ENCODE results near the gene PTPN5.

The PTPN5 gene

GRCh38 chr11:18743900-18744514, 47.6 kb downstream of the PTPN5 start:
- Histone ChIP-seq H3K36me3 (ENCODE audit: control insufficient read depth in 2 of 2, insufficient read depth in 2 of 2, low read length in 2 of 2) (no peaks in the 10 kb centered on the region), H3K4me3 (ENCODE audit: low read length in 2 of 2) (no peak overlapping the region), H3K27ac (ENCODE audit: low read depth in 2 of 2, low read length in 2 of 2) (no peak overlapping the region), H3K9ac (ENCODE audit: low read depth in 1 of 2, low read length in 2 of 2) (no peak overlapping the region), H3K27me3 (ENCODE audit: control insufficient read depth in 2 of 2, insufficient read depth in 2 of 2, low read length in 2 of 2) (no peaks in the 10 kb centered on the region), H3K9me3 (ENCODE audit: control insufficient read depth in 2 of 2, low read length in 2 of 2) (no peaks in the 10 kb centered on the region), H3K4me1 (ENCODE audit: control insufficient read depth in 2 of 2, insufficient read depth in 2 of 2, low read length in 2 of 2) (no peaks in the 10 kb centered on the region)

GRCh38 chr11:18743365-18743764, 48.2 kb downstream of the PTPN5 start:
- no peak overlapping the region for H3K27ac ChIP-seq (ENCODE audit: low read depth in 2 of 2, low read length in 2 of 2)
- no peak overlapping the region for H3K9ac ChIP-seq (ENCODE audit: low read depth in 1 of 2, low read length in 2 of 2)
- H3K36me3 ChIP-seq (ENCODE audit: control insufficient read depth in 2 of 2, insufficient read depth in 2 of 2, low read length in 2 of 2): no peaks in the 10 kb centered on the region
- H3K9me3 ChIP-seq (ENCODE audit: control insufficient read depth in 2 of 2, low read length in 2 of 2): no peaks in the 10 kb centered on the region
- no peaks in the 10 kb centered on the region for H3K27me3 ChIP-seq (ENCODE audit: control insufficient read depth in 2 of 2, insufficient read depth in 2 of 2, low read length in 2 of 2)
- no peak overlapping the region for H3K4me3 ChIP-seq (ENCODE audit: low read length in 2 of 2)
- H3K4me1 ChIP-seq (ENCODE audit: control insufficient read depth in 2 of 2, insufficient read depth in 2 of 2, low read length in 2 of 2): no peaks in the 10 kb centered on the region

- H3K36me3 ChIP-seq (ENCODE audit: control insufficient read depth in 2 of 2, insufficient read depth in 2 of 2, low read length in 2 of 2): no peaks in the 10 kb centered on the region
- H3K9me3 ChIP-seq (ENCODE audit: control insufficient read depth in 2 of 2, low read length in 2 of 2): no peaks in the 10 kb centered on the region
- H3K27ac ChIP-seq (ENCODE audit: low read depth in 2 of 2, low read length in 2 of 2): no peak overlapping the region
- no peaks in the 10 kb centered on the region for H3K4me1 ChIP-seq (ENCODE audit: control insufficient read depth in 2 of 2, insufficient read depth in 2 of 2, low read length in 2 of 2)
- no peak overlapping the region for H3K4me3 ChIP-seq (ENCODE audit: low read length in 2 of 2)
- no peak overlapping the region for H3K9ac ChIP-seq (ENCODE audit: low read depth in 1 of 2, low read length in 2 of 2)
- no peaks in the 10 kb centered on the region for H3K27me3 ChIP-seq (ENCODE audit: control insufficient read depth in 2 of 2, insufficient read depth in 2 of 2, low read length in 2 of 2)
These were observed 49.8 kb downstream of the PTPN5 start for GRCh38 chr11:18741783-18742182.

- H3K4me3 ChIP-seq (ENCODE audit: low read length in 2 of 2): no peak overlapping the region
- no peaks in the 10 kb centered on the region for H3K9me3 ChIP-seq (ENCODE audit: control insufficient read depth in 2 of 2, low read length in 2 of 2)
- H3K27me3 ChIP-seq (ENCODE audit: control insufficient read depth in 2 of 2, insufficient read depth in 2 of 2, low read length in 2 of 2): no peaks in the 10 kb centered on the region
- H3K4me1 ChIP-seq (ENCODE audit: control insufficient read depth in 2 of 2, insufficient read depth in 2 of 2, low read length in 2 of 2): no peaks in the 10 kb centered on the region
- H3K36me3 ChIP-seq (ENCODE audit: control insufficient read depth in 2 of 2, insufficient read depth in 2 of 2, low read length in 2 of 2): no peaks in the 10 kb centered on the region
- no peak overlapping the region for H3K27ac ChIP-seq (ENCODE audit: low read depth in 2 of 2, low read length in 2 of 2)
- H3K9ac ChIP-seq (ENCODE audit: low read depth in 1 of 2, low read length in 2 of 2): no peak overlapping the region
These were observed 51.9 kb downstream of the PTPN5 start for GRCh38 chr11:18739685-18740084.

- H3K9ac ChIP-seq (ENCODE audit: low read depth in 1 of 2, low read length in 2 of 2): no peak overlapping the region
- no peaks in the 10 kb centered on the region for H3K4me1 ChIP-seq (ENCODE audit: control insufficient read depth in 2 of 2, insufficient read depth in 2 of 2, low read length in 2 of 2)
- H3K27me3 ChIP-seq (ENCODE audit: control insufficient read depth in 2 of 2, insufficient read depth in 2 of 2, low read length in 2 of 2): no peaks in the 10 kb centered on the region
- H3K27ac ChIP-seq (ENCODE audit: low read depth in 2 of 2, low read length in 2 of 2): no peak overlapping the region
- no peaks in the 10 kb centered on the region for H3K9me3 ChIP-seq (ENCODE audit: control insufficient read depth in 2 of 2, low read length in 2 of 2)
- H3K36me3 ChIP-seq (ENCODE audit: control insufficient read depth in 2 of 2, insufficient read depth in 2 of 2, low read length in 2 of 2): no peaks in the 10 kb centered on the region
- H3K4me3 ChIP-seq (ENCODE audit: low read length in 2 of 2): no peak overlapping the region
These were observed 54.0 kb downstream of the PTPN5 start for GRCh38 chr11:18737642-18738041.

- Histone ChIP-seq H3K36me3 (ENCODE audit: control insufficient read depth in 2 of 2, insufficient read depth in 2 of 2, low read length in 2 of 2) (no peaks in the 10 kb centered on the region), H3K9me3 (ENCODE audit: control insufficient read depth in 2 of 2, low read length in 2 of 2) (no peaks in the 10 kb centered on the region), H3K4me3 (ENCODE audit: low read length in 2 of 2) (no peak overlapping the region), H3K9ac (ENCODE audit: low read depth in 1 of 2, low read length in 2 of 2) (no peak overlapping the region), H3K4me1 (ENCODE audit: control insufficient read depth in 2 of 2, insufficient read depth in 2 of 2, low read length in 2 of 2) (no peaks in the 10 kb centered on the region), H3K27me3 (ENCODE audit: control insufficient read depth in 2 of 2, insufficient read depth in 2 of 2, low read length in 2 of 2) (no peaks in the 10 kb centered on the region), H3K27ac (ENCODE audit: low read depth in 2 of 2, low read length in 2 of 2) (no peak overlapping the region)
These were observed 54.9 kb downstream of the PTPN5 start for GRCh38 chr11:18736590-18737148.

GRCh38 chr11:18733202-18733601, 58.4 kb downstream of the PTPN5 start:
- H3K36me3 ChIP-seq (ENCODE audit: control insufficient read depth in 2 of 2, insufficient read depth in 2 of 2, low read length in 2 of 2): no peaks in the 10 kb centered on the region
- no peaks in the 10 kb centered on the region for H3K4me1 ChIP-seq (ENCODE audit: control insufficient read depth in 2 of 2, insufficient read depth in 2 of 2, low read length in 2 of 2)
- no peak overlapping the region for H3K9ac ChIP-seq (ENCODE audit: low read depth in 1 of 2, low read length in 2 of 2)
- no peaks in the 10 kb centered on the region for H3K9me3 ChIP-seq (ENCODE audit: control insufficient read depth in 2 of 2, low read length in 2 of 2)
- no peak overlapping the region for H3K27ac ChIP-seq (ENCODE audit: low read depth in 2 of 2, low read length in 2 of 2)
- H3K4me3 ChIP-seq (ENCODE audit: low read length in 2 of 2): no peak overlapping the region
- H3K27me3 ChIP-seq (ENCODE audit: control insufficient read depth in 2 of 2, insufficient read depth in 2 of 2, low read length in 2 of 2): no peaks in the 10 kb centered on the region

GRCh38 chr11:18731949-18732821, 59.4 kb downstream of the PTPN5 start:
- no peaks in the 10 kb centered on the region for H3K4me1 ChIP-seq (ENCODE audit: control insufficient read depth in 2 of 2, insufficient read depth in 2 of 2, low read length in 2 of 2)
- no peak overlapping the region for H3K9ac ChIP-seq (ENCODE audit: low read depth in 1 of 2, low read length in 2 of 2)
- H3K36me3 ChIP-seq (ENCODE audit: control insufficient read depth in 2 of 2, insufficient read depth in 2 of 2, low read length in 2 of 2): no peaks in the 10 kb centered on the region
- no peak overlapping the region for H3K27ac ChIP-seq (ENCODE audit: low read depth in 2 of 2, low read length in 2 of 2)
- no peaks in the 10 kb centered on the region for H3K27me3 ChIP-seq (ENCODE audit: control insufficient read depth in 2 of 2, insufficient read depth in 2 of 2, low read length in 2 of 2)
- H3K9me3 ChIP-seq (ENCODE audit: control insufficient read depth in 2 of 2, low read length in 2 of 2): no peaks in the 10 kb centered on the region
- no peak overlapping the region for H3K4me3 ChIP-seq (ENCODE audit: low read length in 2 of 2)

GRCh38 chr11:18731441-18731840, 60.2 kb downstream of the PTPN5 start:
- Histone ChIP-seq H3K4me3 (ENCODE audit: low read length in 2 of 2) (no peak overlapping the region), H3K9me3 (ENCODE audit: control insufficient read depth in 2 of 2, low read length in 2 of 2) (no peaks in the 10 kb centered on the region), H3K4me1 (ENCODE audit: control insufficient read depth in 2 of 2, insufficient read depth in 2 of 2, low read length in 2 of 2) (no peaks in the 10 kb centered on the region), H3K9ac (ENCODE audit: low read depth in 1 of 2, low read length in 2 of 2) (no peak overlapping the region), H3K36me3 (ENCODE audit: control insufficient read depth in 2 of 2, insufficient read depth in 2 of 2, low read length in 2 of 2) (no peaks in the 10 kb centered on the region), H3K27me3 (ENCODE audit: control insufficient read depth in 2 of 2, insufficient read depth in 2 of 2, low read length in 2 of 2) (no peaks in the 10 kb centered on the region), H3K27ac (ENCODE audit: low read depth in 2 of 2, low read length in 2 of 2) (no peak overlapping the region)

- Histone ChIP-seq H3K36me3 (ENCODE audit: control insufficient read depth in 2 of 2, insufficient read depth in 2 of 2, low read length in 2 of 2) (no peaks in the 10 kb centered on the region), H3K4me3 (ENCODE audit: low read length in 2 of 2) (no peak overlapping the region), H3K27me3 (ENCODE audit: control insufficient read depth in 2 of 2, insufficient read depth in 2 of 2, low read length in 2 of 2) (no peaks in the 10 kb centered on the region), H3K9ac (ENCODE audit: low read depth in 1 of 2, low read length in 2 of 2) (no peak overlapping the region), H3K27ac (ENCODE audit: low read depth in 2 of 2, low read length in 2 of 2) (no peak overlapping the region), H3K9me3 (ENCODE audit: control insufficient read depth in 2 of 2, low read length in 2 of 2) (no peaks in the 10 kb centered on the region), H3K4me1 (ENCODE audit: control insufficient read depth in 2 of 2, insufficient read depth in 2 of 2, low read length in 2 of 2) (no peaks in the 10 kb centered on the region)
These were observed 61.6 kb downstream of the PTPN5 start for GRCh38 chr11:18730020-18730419.

All from mucosa of rectum (tissue), 2 donors.